PC-3 (cell line): ENCODE data around the gene KRT79. TPM values are rescaled to one million over a fixed set of nuclear protein-coding genes. Genes with fewer than 3 reads are reported as not detected.

Source experiments
- ATAC-seq: fragments of 200-7000 bp; cut with Tn5 transposase; 2 replicates; pipeline ENCODE4 v1.9.1; 2020; ENCODE audit warnings: mild to moderate bottlenecking, moderate library complexity
- BruUV-seq: library from RNA; stranded (reverse); fragments of 400-500 nt; replicated peaks from 2 replicates; lab custom pipeline; 2021; lab: Mats Ljungman, UMichigan
- CTCF ChIA-PET: fragments of 300-600 bp; sonication (Branson Sonifier 250); formaldehyde crosslinking; loops from one replicate; lab custom pipeline; 2022; ENCODE audit warnings: antibody characterized with exemption; lab: Charles Lee
- POLR2A ChIA-PET: fragments of 300-600 bp; sonication (Branson Sonifier 250); formaldehyde crosslinking; loops from one replicate; lab custom pipeline; 2022; ENCODE audit warnings: antibody characterized with exemption; ENCODE audit not compliant: unreplicated experiment; lab: Charles Lee
- DNase-seq: peaks from one replicate; pipeline ENCODE4 v3.0.0-alpha.2; 2015
- H2AFZ ChIP-seq: fragments of 300-600 bp; sonication (generic); 2 replicates; pipeline ENCODE4 v1.6.0; 2016; ENCODE audit warnings: antibody characterized with exemption, low read length
- H3F3A ChIP-seq: fragments of 300-600 bp; sonication (generic); one replicate; pipeline ENCODE4 v1.6.0; 2017; ENCODE audit warnings: antibody characterized with exemption, low read length, control low read depth, mild to moderate bottlenecking; ENCODE audit not compliant: unreplicated experiment
- H3K27ac ChIP-seq: fragments of 300-600 bp; sonication (generic); 2 replicates; pipeline ENCODE4 v1.5.1; 2016; ENCODE audit warnings: mild to moderate bottlenecking, low read length
- H3K27me3 ChIP-seq: fragments of 300-600 bp; sonication (generic); 2 replicates; pipeline ENCODE4 v1.6.1; 2016; ENCODE audit warnings: low read length, mixed read lengths
- H3K36me3 ChIP-seq: fragments of 300-600 bp; sonication (generic); 2 replicates; pipeline ENCODE4 v1.6.1; 2016; ENCODE audit warnings: low read depth, mixed run types, low read length, mixed read lengths
- H3K4me1 ChIP-seq: fragments of 300-600 bp; sonication (generic); 2 replicates; pipeline ENCODE4 v1.5.1; 2016; ENCODE audit warnings: low read length; ENCODE audit not compliant: insufficient read depth
- H3K4me2 ChIP-seq: fragments of 300-600 bp; sonication (generic); 2 replicates; pipeline ENCODE4 v1.6.0; 2016; ENCODE audit warnings: low read length
- H3K4me3 ChIP-seq: fragments of 300-600 bp; sonication (generic); 2 replicates; pipeline ENCODE4 v1.5.1; 2016; ENCODE audit warnings: mild to moderate bottlenecking, low read length, mixed read lengths
- H3K79me2 ChIP-seq: fragments of 300-600 bp; sonication (generic); 2 replicates; pipeline ENCODE4 v1.6.1; 2017; ENCODE audit warnings: low read length, mixed read lengths
- H3K9ac ChIP-seq: fragments of 300-600 bp; sonication (generic); 2 replicates; pipeline ENCODE4 v1.6.0; 2016; ENCODE audit warnings: mild to moderate bottlenecking, low read length
- H3K9me2 ChIP-seq: fragments of 300-600 bp; sonication (generic); replicated peaks from 2 replicates; pipeline ENCODE4 v1.6.1; 2016; ENCODE audit warnings: mixed run types, low read length, mixed read lengths
- H3K9me3 ChIP-seq: fragments of 300-600 bp; sonication (generic); 2 replicates; pipeline ENCODE4 v1.6.1; 2016; ENCODE audit warnings: low read length, mixed read lengths
- H4K20me1 ChIP-seq: fragments of 300-600 bp; sonication (generic); 2 replicates; pipeline ENCODE4 v1.6.1; 2016; ENCODE audit warnings: low read length, mixed read lengths
- EZH2 ChIP-seq: fragments of 300-600 bp; sonication (generic); IDR thresholded peaks from one replicate; pipeline ENCODE4 v1.6.1; 2017; ENCODE audit warnings: antibody characterized with exemption, mild to moderate bottlenecking, low read length; ENCODE audit not compliant: unreplicated experiment
- EZH2phosphoT487 ChIP-seq: fragments of 300-600 bp; sonication (generic); IDR thresholded peaks from 2 replicates; pipeline ENCODE4 v1.6.1; 2018; ENCODE audit warnings: mild to moderate bottlenecking, antibody characterized with exemption, low read length, borderline replicate concordance
- intact Hi-C: fragments of 100-400 bp; cut with micrococcal nuclease; formaldehyde crosslinking; loops from 2 replicates; pipeline ENCODE4 v1.9.0; 2023
- total RNA-seq: library from RNA; depleted of rRNA; stranded (reverse); fragments of >200 nt; gene quantifications from 2 replicates; pipeline ENCODE4 v1.2.3, GENCODE V29; 2014
- TF ChIP-seq, protein P1 (sequence below): fragments of 300-600 bp; sonication (generic); conservative IDR thresholded peaks from 2 replicates; pipeline ENCODE4 v1.5.1; 2017; ENCODE audit warnings: antibody characterized with exemption, low read depth, mild to moderate bottlenecking, low read length

The KRT79 gene
- total RNA-seq, 1 experiment from 2014 or later = not detected

- no peak for TF ChIP-seq EZH2
- TF ChIP-seq, protein P1, sequence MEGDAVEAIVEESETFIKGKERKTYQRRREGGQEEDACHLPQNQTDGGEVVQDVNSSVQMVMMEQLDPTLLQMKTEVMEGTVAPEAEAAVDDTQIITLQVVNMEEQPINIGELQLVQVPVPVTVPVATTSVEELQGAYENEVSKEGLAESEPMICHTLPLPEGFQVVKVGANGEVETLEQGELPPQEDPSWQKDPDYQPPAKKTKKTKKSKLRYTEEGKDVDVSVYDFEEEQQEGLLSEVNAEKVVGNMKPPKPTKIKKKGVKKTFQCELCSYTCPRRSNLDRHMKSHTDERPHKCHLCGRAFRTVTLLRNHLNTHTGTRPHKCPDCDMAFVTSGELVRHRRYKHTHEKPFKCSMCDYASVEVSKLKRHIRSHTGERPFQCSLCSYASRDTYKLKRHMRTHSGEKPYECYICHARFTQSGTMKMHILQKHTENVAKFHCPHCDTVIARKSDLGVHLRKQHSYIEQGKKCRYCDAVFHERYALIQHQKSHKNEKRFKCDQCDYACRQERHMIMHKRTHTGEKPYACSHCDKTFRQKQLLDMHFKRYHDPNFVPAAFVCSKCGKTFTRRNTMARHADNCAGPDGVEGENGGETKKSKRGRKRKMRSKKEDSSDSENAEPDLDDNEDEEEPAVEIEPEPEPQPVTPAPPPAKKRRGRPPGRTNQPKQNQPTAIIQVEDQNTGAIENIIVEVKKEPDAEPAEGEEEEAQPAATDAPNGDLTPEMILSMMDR = no peak
- no peak for TF ChIP-seq EZH2phosphoT487
- peaks cover 8% of the 10 kb centered on the region; the same call in 1 of the 2 replicates for H3K4me1 ChIP-seq
- no peak overlapping the region for H3K27ac ChIP-seq
- H3K9me2 ChIP-seq = no peaks in the 10 kb centered on the region
- H3K79me2 ChIP-seq = no peaks in the 10 kb centered on the region
- H3K36me3 ChIP-seq = no peaks in the 10 kb centered on the region
- no peak overlapping the region for H3K9ac ChIP-seq
- ChIA-PET POLR2A (interaction anchor here (0.6 kb wide), 1 partner anchor 53 kb away, joined by 4 read pairs; no protein-coding TSS in a partner anchor), CTCF (no interaction called here)
- intact Hi-C loops = no loop called here
- no TSS peak for BruUV-seq
- H4K20me1 ChIP-seq = no peaks in the 10 kb centered on the region
- no peak overlapping the region for H2AFZ ChIP-seq
- no peak for ATAC-seq
- no peaks in the 10 kb centered on the region for H3F3A ChIP-seq
- no peaks in the 10 kb centered on the region for H3K9me3 ChIP-seq
- DNase-seq = no peak
- no peaks in the 10 kb centered on the region for H3K27me3 ChIP-seq
- H3K4me2 ChIP-seq = no peak overlapping the region
- H3K4me3 ChIP-seq = no peak overlapping the region
These were observed 7.3 kb downstream of the KRT79 start for GRCh38 chr12:52826611-52827498.

DNA sequence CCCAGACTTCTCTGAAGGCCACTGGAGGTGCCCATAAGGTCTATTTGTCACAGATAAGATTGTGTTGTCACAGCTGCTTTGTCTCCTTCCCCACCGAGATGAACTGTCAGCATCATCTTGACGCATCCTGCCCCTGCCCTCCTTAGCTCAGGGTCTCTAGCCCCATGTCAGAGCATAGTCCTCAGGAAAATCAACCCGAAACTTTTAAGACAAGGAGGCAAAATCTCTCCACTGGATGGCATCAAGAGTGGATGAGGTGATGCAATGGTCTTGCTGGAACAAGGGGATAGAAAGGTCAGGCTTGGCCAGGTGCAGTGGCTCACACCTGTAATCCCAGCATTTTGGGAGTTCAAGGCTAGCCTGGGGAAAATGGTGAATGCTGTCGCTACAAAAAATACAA is 8.2 kb downstream of the KRT79 start:
- Histone ChIP-seq H3K4me2 (no peak overlapping the region), H2AFZ (no peak overlapping the region), H4K20me1 (no peaks in the 10 kb centered on the region), H3K4me3 (no peak overlapping the region), H3K9ac (no peak overlapping the region), H3K79me2 (no peaks in the 10 kb centered on the region), H3K9me2 (no peaks in the 10 kb centered on the region), H3K27me3 (no peaks in the 10 kb centered on the region), H3K27ac (no peak overlapping the region), H3K9me3 (no peaks in the 10 kb centered on the region), H3K4me1 (peaks cover 12% of the 10 kb centered on the region; the same call in 1 of the 2 replicates), H3F3A (no peaks in the 10 kb centered on the region), H3K36me3 (no peaks in the 10 kb centered on the region)
- ChIA-PET CTCF (no interaction called here), POLR2A (no interaction called here)
- BruUV-seq = no TSS peak
- no peak for DNase-seq
- intact Hi-C loops = no loop called here
- no peak for TF ChIP-seq EZH2
- no peak for TF ChIP-seq EZH2phosphoT487
- TF ChIP-seq, protein P1 = no peak
- ATAC-seq = no peak
